Hepatocyte (in vitro differentiated cells): ENCODE data around the gene LGALS4.

Source experiments
- EZH2 ChIP-seq: fragments of 200-600 bp; sonication (generic); IDR thresholded peaks from 2 replicates; pipeline ENCODE4 v1.6.1; 2016; ENCODE audit warnings: antibody characterized with exemption, mild to moderate bottlenecking, borderline replicate concordance
- EZH2phosphoT487 ChIP-seq: fragments of 200-600 bp; sonication (generic); IDR thresholded peaks from one replicate; pipeline ENCODE4 v1.6.1; 2018; ENCODE audit warnings: antibody characterized with exemption, mild to moderate bottlenecking, low read depth, moderate library complexity; ENCODE audit not compliant: unreplicated experiment, severe bottlenecking
- TF ChIP-seq, protein P1 (sequence below): fragments of 200-600 bp; sonication (generic); IDR thresholded peaks from 2 replicates; pipeline ENCODE4 v1.5.1; 2016; ENCODE audit warnings: antibody characterized with exemption, mild to moderate bottlenecking; ENCODE audit not compliant: poor library complexity

DNA sequence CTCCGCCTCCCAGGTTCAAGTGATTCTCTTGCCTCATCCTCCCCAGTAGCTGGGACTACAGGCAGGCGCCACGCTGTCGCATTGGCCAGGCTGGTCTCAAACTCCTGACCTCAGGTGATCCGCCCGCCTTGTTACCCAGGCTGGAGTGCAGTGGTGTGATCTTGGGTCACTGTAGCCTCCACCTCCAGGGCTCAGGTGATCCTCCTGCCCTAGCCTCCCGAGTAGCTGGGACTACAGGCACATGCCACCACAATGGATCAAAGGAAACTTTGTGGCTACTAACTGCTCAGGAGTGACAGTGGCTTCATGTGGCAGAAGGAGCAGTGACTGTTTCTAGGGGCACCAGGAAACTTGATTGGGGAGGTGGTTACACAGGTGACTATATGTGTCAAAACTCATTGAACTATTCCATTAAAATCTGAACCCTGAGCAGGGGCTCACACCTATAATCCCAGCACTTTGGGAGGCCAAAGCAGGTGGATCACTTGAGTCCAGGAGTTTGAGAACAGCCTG lies 27.5 kb downstream of the LGALS4 start:
- TF ChIP-seq, protein P1, sequence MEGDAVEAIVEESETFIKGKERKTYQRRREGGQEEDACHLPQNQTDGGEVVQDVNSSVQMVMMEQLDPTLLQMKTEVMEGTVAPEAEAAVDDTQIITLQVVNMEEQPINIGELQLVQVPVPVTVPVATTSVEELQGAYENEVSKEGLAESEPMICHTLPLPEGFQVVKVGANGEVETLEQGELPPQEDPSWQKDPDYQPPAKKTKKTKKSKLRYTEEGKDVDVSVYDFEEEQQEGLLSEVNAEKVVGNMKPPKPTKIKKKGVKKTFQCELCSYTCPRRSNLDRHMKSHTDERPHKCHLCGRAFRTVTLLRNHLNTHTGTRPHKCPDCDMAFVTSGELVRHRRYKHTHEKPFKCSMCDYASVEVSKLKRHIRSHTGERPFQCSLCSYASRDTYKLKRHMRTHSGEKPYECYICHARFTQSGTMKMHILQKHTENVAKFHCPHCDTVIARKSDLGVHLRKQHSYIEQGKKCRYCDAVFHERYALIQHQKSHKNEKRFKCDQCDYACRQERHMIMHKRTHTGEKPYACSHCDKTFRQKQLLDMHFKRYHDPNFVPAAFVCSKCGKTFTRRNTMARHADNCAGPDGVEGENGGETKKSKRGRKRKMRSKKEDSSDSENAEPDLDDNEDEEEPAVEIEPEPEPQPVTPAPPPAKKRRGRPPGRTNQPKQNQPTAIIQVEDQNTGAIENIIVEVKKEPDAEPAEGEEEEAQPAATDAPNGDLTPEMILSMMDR: no peak
- TF ChIP-seq EZH2phosphoT487 (no peak), EZH2 (no peak)
